Hematopoietic multipotent progenitor cell treated with erythropoietin and hydrocortisone succinate and interleukin-3 and kit ligand, for 15 days (in vitro differentiated cells): ENCODE data around the gene C19orf25.

Source experiments
- DNase-seq: peaks from one replicate; pipeline ENCODE4 v3.0.0-alpha.2; 2015; ENCODE audit warnings: low spot score

Gene C19orf25

DNA sequence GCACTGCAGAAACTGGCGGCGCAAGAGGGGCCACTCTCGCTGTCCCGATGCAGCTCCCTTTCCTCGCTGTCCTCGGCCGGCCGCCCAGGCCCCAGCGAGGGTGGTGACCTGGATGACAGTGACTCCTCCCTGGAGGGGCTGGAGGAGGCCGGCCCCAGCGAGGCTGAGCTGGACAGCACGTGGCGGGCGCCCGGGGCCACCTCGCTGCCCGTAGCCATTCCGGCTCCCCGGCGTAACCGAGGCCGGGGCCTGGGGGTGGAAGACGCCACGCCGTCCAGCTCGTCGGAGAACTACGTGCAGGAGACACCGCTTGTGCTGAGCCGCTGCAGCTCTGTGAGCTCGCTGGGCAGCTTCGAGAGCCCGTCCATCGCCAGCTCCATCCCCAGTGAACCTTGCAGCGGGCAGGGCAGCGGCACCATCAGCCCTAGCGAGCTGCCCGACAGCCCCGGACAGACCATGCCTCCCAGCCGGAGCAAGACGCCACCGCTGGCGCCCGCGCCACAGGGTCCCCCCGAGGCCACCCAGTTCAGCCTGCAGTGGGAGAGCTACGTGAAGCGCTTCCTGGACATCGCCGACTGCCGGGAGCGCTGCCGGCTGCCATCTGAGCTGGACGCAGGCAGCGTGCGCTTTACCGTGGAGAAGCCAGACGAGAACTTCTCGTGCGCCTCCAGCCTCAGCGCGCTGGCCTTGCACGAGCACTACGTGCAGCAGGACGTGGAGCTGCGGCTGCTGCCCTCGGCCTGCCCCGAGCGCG, 12.4 kb downstream of the C19orf25 start:
- DNase-seq: no peak

DNA sequence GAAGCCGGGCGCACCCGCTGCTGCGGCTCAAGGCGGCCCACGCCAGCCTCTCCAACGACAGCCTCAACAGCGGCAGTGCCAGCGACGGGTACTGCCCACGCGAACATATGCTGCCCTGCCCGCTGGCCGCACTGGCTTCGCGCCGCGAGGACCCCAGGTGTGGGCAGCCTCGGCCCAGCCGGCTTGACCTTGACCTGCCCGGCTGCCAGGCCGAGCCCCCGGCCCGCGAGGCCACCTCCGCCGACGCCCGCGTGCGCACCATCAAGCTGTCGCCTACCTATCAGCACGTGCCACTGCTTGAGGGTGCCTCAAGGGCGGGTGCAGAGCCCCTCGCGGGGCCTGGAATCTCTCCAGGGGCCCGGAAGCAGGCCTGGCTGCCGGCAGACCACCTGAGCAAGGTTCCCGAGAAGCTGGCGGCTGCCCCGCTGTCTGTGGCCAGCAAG, 13.0 kb downstream of the C19orf25 start:
- no peak for DNase-seq

DNA sequence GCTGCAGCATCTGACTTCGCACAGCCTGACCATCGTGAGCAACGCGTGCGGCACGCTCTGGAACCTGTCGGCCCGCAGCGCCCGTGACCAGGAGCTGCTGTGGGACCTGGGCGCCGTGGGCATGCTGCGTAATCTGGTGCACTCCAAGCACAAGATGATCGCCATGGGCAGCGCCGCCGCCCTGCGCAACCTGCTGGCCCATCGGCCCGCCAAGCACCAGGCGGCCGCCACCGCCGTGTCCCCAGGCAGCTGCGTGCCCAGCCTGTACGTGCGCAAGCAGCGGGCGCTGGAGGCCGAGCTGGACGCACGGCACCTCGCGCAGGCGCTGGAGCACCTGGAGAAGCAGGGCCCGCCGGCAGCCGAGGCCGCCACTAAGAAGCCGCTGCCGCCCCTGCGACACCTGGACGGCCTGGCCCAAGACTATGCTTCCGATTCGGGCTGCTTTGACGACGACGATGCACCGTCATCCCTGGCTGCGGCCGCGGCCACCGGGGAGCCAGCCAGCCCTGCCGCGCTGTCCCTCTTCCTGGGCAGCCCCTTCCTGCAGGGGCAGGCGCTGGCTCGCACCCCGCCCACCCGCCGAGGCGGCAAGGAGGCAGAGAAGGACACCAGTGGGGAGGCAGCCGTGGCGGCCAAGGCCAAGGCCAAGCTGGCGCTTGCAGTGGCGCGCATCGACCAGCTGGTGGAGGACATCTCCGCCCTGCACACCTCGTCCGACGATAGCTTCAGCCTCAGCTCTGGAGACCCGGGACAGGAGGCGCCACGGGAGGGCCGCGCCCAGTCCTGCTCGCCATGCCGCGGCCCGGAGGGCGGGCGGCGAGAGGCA, 13.6 kb downstream of the C19orf25 start:
- no peak for DNase-seq

DNA sequence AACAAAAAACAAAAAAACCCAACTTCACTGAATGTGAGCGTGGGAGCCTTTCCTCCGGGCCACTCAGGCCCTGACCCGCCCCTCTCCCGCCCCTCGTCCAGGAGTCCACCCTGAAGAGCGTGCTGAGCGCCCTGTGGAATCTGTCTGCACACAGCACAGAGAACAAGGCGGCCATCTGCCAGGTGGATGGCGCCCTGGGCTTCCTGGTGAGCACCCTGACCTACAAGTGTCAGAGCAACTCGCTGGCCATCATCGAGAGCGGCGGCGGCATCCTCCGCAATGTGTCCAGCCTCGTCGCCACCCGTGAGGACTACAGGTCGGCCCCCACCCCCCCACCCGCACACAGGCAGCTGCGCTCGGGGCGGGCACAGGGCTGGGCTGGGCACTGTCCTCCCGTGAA, 17.2 kb downstream of the C19orf25 start:
- no peak for DNase-seq

DNA sequence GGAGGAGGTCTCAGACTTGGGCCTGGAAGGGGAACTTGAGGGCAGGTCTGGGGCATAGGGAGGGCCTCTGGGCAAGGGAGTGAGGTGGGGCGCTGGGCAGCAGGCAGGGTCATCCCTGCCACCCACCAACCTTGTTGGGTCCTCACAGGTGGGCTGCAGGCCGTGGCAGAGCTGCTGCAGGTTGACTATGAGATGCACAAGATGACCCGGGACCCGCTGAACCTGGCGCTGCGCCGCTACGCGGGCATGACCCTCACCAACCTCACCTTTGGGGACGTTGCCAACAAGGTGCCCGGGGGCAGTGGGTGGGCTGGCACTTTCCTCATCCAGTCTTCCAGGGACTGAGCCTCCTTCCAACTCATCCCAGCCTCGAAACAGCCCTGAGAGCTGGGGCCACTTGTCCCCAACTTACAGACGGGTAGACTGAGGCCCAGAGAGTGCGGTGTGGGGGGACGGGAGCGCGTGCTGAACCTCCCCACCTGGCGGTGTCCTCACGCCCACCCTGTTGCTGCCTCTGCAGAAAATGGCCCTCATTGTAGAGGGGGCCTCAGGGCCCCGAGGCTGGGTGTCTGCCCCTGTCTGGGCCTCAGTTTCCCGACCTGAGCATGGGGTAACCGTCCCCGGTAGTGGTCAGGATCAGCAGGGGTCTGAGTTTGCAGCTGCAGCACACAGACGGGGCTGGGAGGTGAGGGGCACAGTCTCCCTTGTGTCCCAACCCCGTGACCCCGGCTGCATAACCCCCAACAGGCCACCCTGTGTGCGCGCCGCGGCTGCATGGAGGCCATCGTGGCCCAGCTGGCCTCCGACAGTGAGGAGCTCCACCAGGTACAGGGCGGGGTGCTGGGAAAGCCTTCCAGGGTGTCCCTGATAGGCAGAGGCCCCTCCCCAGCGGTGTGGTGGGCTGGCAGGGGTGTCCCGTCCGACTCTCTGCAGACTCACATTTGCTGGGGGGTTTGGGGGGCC, 18.7 kb downstream of the C19orf25 start:
- DNase-seq: no peak

DNA sequence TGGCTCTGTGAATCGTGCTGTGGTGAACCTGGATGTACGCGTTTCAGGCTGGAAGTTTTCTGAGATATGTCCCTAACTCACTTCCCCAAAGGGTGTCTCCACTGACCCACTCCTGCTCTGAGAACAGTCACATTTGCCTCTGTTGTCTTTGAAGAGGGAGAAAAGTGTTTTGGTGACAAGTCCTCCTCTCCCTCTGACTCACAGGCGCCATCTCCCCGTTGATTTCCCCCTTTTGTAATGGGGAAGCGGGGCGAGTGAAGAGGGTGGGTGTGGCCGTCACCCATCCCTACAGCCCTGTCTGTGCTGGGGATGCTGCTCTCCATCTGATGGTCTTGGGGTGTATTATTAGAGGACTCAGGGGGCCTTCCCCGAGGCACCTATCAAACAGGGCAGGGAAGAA, 19.5 kb downstream of the C19orf25 start:
- DNase-seq: no peak

DNA sequence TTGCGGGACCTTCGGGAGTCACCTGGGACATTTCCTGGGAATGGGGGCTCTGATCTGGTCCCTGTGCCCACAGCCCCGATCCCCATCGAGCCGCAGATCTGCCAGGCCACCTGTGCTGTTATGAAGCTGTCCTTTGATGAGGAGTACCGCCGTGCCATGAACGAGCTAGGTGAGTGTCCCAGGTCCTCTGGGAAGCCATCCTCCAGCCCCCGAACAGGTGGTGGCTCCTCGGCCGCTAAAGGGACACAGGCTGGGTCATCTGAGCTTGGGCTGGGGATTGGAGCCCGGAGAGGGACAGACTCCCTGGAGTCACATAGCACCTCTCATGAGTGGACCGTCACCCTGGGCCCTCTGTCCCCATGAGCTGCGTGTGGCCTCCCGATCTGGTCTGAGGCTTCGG, 21.1 kb downstream of the C19orf25 start:
- DNase-seq: no peak

DNA sequence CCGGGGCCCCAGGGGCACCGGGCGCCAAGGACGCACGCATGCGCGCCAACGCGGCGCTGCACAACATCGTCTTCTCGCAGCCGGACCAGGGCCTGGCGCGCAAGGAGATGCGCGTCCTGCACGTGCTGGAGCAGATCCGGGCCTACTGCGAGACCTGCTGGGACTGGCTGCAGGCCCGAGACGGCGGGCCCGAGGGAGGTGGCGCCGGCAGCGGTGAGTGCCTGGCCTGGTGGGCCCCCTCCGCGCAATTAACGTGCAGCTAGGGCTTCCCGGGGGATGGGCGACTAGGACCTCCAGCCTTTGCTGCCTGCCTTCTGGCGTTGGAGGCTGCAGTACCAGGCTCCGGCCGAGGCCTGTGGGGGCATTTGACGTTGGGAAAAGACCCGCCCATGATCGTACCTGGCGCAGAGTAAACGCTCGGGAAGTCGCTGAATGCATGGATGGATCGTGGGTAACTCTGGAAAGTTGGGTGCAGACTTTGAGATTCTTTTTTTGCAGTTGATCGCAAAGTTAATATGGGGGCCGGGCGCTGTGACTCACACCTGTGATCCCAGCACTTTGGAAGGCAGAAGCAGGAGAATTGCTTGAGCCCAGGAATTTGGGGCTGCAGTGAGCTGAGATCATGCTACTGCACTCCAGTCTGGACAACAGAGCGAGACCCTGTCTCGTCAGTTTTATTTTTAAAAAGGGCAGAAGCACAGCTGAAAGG, 21.8 kb downstream of the C19orf25 start:
- DNase-seq: no peak

DNA sequence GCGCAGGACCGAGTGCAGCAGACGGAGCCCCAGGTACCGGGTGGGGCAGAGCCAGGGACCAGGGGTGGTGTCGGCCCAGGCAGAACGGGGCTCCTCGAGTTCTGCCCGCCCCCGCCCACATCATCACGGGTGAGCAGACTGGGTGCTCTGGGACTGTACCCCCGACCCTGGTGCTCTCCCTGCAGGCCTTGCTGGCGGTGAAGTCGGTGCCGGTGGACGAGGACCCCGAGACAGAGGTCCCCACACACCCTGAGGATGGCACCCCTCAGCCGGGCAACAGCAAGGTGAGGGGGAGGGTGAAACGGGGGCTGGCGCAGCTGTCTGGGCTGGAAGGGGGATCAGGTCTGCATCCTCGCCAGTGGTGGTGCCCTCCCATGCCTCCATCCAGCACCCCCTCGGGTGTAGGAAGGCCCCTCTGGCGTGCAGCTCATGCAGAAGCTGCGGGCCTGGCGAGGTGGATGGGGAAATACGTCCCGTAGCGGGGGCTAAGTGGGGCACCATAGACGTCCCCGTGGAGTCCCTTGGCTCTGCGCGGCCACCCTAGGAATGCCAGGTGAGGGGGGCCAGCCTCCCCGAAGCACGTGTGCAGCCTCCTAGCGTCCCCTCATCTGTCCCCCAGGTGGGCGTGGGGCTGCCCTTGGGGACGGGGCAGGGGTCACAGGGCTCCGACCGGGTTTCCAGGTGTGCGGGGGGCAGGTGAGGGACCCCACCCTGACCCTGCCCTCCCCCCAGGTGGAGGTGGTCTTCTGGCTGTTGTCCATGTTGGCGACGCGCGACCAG, 22.7 kb downstream of the C19orf25 start:
- DNase-seq: no peak

DNA sequence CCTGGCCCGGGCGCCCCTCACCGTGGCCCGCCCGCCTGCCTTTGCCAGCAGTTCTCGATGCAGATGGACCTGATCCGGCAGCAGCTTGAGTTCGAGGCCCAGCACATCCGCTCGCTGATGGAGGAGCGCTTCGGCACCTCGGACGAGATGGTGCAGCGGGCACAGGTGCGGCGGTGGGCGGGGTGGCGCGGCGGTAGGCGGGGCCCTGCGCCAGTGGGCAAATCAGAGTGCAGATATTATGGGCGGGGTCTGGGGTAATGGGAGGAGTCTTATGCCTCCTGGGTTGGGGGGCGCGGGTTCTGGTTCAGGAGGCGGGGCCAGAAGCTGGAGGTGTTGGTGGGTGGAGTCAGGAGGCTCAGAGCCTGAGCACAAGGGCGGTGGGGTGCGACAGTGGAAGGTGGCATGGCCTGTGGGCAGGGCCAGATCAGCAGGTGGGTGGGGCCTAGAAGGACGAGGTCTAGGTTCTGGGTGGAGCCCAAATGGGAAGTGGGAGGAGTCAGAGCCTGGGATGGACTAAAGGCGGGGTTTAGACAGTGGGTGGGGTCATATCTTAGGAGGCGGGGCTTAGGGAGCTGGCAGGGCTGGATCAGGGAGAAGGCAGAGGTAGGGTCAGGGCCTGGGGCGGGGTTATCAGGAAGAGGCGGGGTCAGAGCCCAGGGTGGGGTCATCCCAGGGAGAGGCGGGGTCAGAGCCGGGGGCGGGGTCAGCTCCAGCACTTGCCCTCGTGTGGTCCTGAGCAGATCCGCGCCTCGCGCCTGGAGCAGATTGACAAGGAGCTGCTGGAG, 23.5 kb downstream of the C19orf25 start:
- peak; percentile 86 for DNase-seq

DNA sequence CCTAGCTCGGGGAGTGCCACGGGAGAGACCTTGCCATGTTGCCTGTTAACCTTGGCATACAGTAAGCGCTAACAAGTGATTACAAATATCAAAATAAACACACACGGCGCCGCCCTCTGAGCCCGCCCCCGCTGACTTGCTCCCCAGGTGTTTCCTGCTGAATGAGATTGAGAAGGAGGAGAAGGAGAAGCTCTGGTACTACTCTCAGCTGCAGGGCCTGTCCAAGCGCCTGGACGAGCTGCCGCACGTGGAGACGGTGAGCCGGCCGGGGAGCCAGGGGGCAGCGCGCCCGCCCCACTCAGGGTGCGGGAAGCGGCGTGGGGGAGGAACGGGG, 24.0 kb downstream of the C19orf25 start:
- DNase-seq: peak; percentile 39

DNA sequence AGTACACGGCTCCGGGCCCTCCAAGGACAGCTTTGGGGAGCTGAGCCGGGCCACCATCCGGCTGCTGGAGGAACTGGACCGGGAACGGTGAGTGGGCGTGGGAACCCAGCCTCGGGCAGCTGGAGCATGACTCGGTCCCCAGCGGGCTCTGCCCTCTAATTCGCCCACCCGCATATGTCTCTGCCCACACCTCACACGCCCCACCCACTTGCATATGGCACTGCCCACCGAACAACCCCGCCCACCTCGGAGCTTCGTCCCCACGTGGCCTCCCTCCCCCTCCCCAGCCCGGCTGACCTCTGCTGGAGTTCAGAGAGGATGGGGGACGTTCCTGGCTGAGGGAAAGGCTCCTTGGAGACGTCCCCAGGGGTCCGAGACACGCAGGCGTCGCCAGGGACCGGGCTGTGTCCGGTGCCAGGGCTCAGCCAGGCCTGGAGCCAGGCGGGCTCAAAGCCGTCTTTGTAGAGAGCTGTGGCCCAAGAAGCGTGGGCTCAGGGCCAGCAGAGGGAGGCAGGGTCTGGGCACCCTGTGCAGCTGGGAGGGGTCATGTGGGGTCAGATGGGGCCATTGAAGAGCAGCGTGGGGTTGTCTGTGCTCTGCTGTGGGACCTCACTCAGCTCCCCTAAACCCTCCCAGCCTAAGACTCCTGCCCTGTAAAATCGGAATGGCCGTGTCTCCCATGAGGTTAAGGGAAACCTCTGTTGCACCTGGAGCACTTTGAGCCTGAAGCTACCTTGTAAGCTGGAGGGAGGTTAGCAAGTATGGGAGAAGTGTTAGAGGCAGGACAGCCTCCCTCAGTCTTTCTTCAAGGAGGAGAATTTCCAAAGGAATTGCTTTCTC, 25.3 kb downstream of the C19orf25 start:
- DNase-seq: no peak

DNA sequence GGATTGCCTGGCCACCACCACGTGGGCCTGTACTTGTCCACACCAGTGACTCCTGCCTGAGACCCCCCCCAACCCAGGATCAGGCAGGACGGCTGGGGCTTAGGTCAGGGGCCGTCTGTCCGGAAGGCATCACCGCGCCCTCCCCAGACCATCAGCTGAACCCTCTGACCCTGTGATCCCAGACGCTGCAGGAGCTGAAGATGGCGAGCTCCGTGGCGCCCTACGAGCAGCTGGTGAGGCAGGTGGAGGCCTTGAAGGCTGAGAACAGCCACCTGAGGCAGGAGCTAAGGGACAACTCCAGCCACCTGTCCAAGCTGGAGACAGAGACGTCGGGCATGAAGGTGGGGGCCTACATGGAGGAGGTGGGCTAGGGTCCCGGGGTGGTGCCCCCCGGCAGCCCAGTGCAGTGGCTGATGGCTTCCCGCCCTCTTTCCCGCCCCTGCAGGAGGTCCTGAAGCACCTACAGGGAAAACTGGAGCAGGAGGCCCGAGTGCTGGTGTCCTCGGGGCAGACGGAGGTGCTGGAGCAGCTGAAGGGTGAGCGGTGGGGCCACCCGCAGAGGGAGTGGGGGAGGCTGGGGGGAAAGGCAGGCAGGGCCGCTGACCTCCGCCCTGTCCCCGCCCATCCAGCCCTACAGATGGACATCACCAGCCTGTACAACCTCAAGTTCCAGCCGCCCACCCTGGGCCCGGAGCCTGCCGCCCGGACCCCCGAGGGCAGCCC, 26.1 kb downstream of the C19orf25 start:
- DNase-seq: no peak

DNA sequence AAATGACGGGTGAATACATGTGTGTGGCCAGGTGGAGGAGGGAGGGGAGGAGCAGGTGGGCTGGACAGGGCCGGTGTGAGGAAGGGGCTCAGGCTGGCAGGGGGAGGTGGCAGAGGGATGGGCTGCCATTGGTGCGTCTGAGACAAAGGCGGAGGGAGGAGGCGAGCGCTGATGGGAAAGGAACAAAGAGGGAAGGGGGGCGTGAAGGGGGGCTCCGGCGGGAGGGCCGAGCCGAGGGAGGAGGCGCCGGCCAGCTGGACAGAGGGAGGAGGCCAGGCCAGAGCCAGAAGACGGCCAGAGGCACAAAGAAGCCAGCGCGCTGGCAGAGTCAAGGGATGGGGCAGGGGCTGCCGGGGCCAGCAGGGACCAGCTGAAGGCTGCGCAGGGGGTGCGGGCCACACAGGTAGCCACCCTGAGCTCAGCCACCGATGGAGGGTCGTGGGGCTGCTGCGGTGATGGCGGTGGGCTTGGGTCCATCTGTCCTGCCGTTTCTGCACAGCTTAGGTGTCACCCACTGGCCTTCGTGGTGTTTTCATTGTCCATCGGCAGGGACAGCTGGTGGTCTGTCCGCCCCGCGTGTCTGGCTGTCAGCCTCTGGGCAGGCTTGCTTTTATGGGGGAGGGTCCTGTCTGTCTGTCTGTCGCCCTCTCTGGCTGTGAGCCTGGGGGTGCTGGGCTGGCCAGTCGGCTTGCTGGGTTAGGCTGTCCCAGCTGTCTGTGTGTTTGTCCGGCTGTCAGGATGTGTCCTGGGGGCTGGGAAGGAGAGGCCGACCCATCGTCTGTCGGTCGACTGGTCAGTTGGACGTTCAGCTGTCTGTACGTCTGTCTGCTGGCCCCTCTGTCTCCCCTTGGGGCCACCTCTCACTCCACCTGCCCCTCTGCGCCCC, 26.9 kb downstream of the C19orf25 start:
- no peak for DNase-seq

DNA sequence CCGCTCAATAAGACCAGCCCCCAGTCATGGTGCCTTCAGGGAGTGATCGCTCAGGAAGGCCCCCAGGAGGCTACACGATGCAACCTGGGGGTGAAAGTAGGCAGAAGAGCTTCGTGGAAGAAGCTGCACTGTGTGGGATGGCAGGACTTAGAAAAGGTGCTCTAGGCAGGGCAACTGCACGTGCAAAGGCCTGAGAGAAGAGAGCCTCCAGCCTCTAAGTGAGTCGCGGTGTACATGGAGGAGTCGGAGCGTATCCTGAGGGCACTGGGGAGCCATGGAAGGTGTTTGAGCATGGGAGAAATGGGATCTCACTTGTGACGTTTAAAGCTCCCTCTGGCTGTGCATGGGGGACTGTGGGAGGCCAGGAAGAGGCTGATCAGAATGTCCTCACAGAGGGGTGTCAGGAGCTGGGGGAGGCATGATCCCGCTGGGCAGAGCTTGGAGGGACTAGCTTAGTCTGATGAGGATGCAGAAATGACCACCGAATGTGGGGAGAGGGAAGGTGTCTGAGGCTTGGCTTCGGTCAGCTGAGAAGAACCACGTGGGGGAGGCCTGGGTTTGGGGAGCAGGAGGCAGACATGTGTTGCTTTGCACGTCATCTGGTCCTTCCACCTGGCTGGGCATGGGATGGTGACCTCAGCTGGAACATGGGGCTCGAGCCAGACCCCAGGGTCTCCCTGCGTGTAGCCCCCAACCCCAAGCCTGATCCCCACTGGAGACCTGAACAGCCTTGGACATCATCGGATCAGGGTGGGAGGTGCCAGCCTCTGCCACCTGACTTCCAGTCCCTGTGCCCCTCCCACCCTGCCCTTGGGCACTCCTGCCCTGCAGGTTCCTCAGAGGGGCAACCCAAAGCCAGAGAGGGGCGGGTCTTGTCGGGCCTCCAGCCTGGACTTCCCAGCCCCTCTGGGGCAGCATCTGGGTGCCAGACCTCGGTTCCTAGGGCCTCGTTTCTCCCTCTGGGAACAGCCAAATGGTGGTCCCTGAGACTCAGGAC, 28.0 kb downstream of the C19orf25 start:
- no peak for DNase-seq
